Liver (tissue), 9 donors: ENCODE measurements around the gene FRMD4B. TPM values are rescaled to one million over a fixed set of nuclear protein-coding genes. Genes with fewer than 3 reads are reported as not detected.

Source experiments
- DNase-seq: peaks from one replicate; pipeline ENCODE4 v3.0.0-alpha.2; 2017; ENCODE audit warnings: low spot score
- H3K27ac ChIP-seq, 2 donors: one replicate each; pipeline ENCODE4 v1.7.0; 2013; ENCODE audit warnings: inconsistent platforms in 2 of 2, low read length in 2 of 2, control low read depth in 1 of 2, low read depth in 1 of 2, mild to moderate bottlenecking in 1 of 2
- H3K27me3 ChIP-seq, 4 donors: one replicate each; pipeline versions ENCODE4 v1.6.1 to v1.7.0; 2013; ENCODE audit warnings: low read length in 3 of 4, inconsistent platforms in 1 of 4, mild to moderate bottlenecking in 1 of 4, moderate library complexity in 1 of 4; ENCODE audit not compliant: control insufficient read depth in 4 of 4, insufficient read depth in 4 of 4
- H3K36me3 ChIP-seq, 4 donors: one replicate each; pipeline versions ENCODE4 v1.6.1 to v1.7.0; 2013; ENCODE audit warnings: low read length in 3 of 4, mild to moderate bottlenecking in 3 of 4, low read depth in 1 of 4, moderate library complexity in 1 of 4; ENCODE audit not compliant: control insufficient read depth in 4 of 4, insufficient read depth in 3 of 4
- H3K4me1 ChIP-seq, 4 donors: one replicate each; pipeline versions ENCODE4 v1.6.1 to v1.7.0; 2013; ENCODE audit warnings: low read length in 3 of 4, mild to moderate bottlenecking in 3 of 4, moderate library complexity in 1 of 4; ENCODE audit not compliant: control insufficient read depth in 4 of 4, insufficient read depth in 4 of 4
- H3K4me3 ChIP-seq, 3 donors: one replicate each; pipeline versions ENCODE4 v1.6.1 to v1.7.0; 2013; ENCODE audit warnings: low read length in 3 of 3, control low read depth in 1 of 3, low read depth in 1 of 3, mild to moderate bottlenecking in 1 of 3
- H3K9ac ChIP-seq, 2 donors: one replicate each; pipeline ENCODE4 v1.7.0; 2013; ENCODE audit warnings: low read length in 2 of 2, mild to moderate bottlenecking in 2 of 2, moderate library complexity in 2 of 2, control low read depth in 1 of 2, low read depth in 1 of 2
- H3K9me3 ChIP-seq, 4 donors: one replicate each; pipeline versions ENCODE4 v1.6.1 to v1.7.0; 2013; ENCODE audit warnings: low read length in 3 of 4; ENCODE audit not compliant: control insufficient read depth in 4 of 4
- ATF3 ChIP-seq: IDR thresholded peaks from 2 replicates; pipeline ENCODE4 v1.6.1; 2016; ENCODE audit warnings: antibody characterized with exemption
- CTCF ChIP-seq: fragments of 150-350 bp; IDR thresholded peaks from 2 replicates; pipeline ENCODE4 v1.5.1; 2017; ENCODE audit warnings: improper control_type of control experiment, low read depth, low read length; ENCODE audit not compliant: missing input control
- EGR1 ChIP-seq, 2 donors: IDR thresholded peaks; 2 replicates each; pipeline ENCODE4 v1.6.1; 2016 to 2018; ENCODE audit warnings: antibody characterized with exemption in 2 of 2, low read depth in 2 of 2
- FOXA1 ChIP-seq: IDR thresholded peaks from 2 replicates; pipeline ENCODE4 v1.6.1; 2016; ENCODE audit warnings: antibody characterized with exemption
- HNF4A ChIP-seq, 2 donors: conservative IDR thresholded peaks; 2 replicates each; pipeline ENCODE4 v1.6.1; 2016; ENCODE audit warnings: antibody characterized with exemption in 2 of 2, mild to moderate bottlenecking in 2 of 2
- HNF4G ChIP-seq: IDR thresholded peaks from 2 replicates; pipeline ENCODE4 v1.6.1; 2016; ENCODE audit warnings: antibody characterized with exemption
- JUND ChIP-seq, 2 donors: IDR thresholded peaks; 2 replicates each; pipeline ENCODE4 v1.6.1; 2016; ENCODE audit warnings: antibody characterized with exemption in 2 of 2
- RAD21 ChIP-seq, 2 donors: IDR thresholded peaks; 2 replicates each; pipeline ENCODE4 v1.6.1; 2016; ENCODE audit warnings: antibody characterized with exemption in 2 of 2, mild to moderate bottlenecking in 2 of 2
- RXRA ChIP-seq, 2 donors: IDR thresholded peaks; 2 replicates each; pipeline ENCODE4 v1.6.1; 2017 to 2018; ENCODE audit warnings: antibody characterized with exemption in 2 of 2, mild to moderate bottlenecking in 1 of 2
- SP1 ChIP-seq: IDR thresholded peaks from 2 replicates; pipeline ENCODE4 v1.6.1; 2018; ENCODE audit warnings: antibody characterized with exemption, mild to moderate bottlenecking
- YY1 ChIP-seq: IDR thresholded peaks from 2 replicates; pipeline ENCODE4 v1.6.1; 2016; ENCODE audit warnings: antibody characterized with exemption, mild to moderate bottlenecking
- WGBS: extraction: QIAGEN DNeasy Blood & Tissue Kit; methylation state at CpG from one replicate; pipeline ENCODE4 v1.1.7; 2013; 5-methylcytosine and 5-hydroxymethylcytosine counted together
- polyA plus RNA-seq, 2 donors: library from polyadenylated mRNA; stranded (reverse) in 1 of 2; unstranded in 1 of 2; fragments of 200-250 nt in 1 of 2; fragments of >200 nt in 1 of 2; fragmentation: Nextera tagmentation in 1 of 2; extraction: Ambion mirVana in 1 of 2; gene quantifications; one replicate each; pipeline versions ENCODE4 v1.2.1 to v1.2.3, GENCODE V29; 2013 to 2015
- total RNA-seq, 2 donors: library from RNA; depleted of rRNA; stranded (reverse); fragments of >200 nt; gene quantifications; one replicate each; pipeline ENCODE4 v1.2.3, GENCODE V29; 2014
- TF ChIP-seq, protein P1 (sequence below): IDR thresholded peaks from 2 replicates; pipeline ENCODE4 v1.6.1; 2016; ENCODE audit warnings: antibody characterized with exemption, mild to moderate bottlenecking
- TF ChIP-seq, protein P2 (sequence below): IDR thresholded peaks from 2 replicates; pipeline ENCODE4 v1.6.1; 2016; ENCODE audit warnings: antibody characterized with exemption
- donor health status: healthy.
- donor health status: healthy.
- donor health status: healthy.
- donor health status: healthy.
- donor health status: healthy.

FRMD4B gene
- total and polyA plus RNA-seq, 4 donors: 7.3 to 22.6 (median 15.0) TPM

- TF ChIP-seq ATF3 (no peak), YY1 (no peak)
- TF ChIP-seq, protein P1, sequence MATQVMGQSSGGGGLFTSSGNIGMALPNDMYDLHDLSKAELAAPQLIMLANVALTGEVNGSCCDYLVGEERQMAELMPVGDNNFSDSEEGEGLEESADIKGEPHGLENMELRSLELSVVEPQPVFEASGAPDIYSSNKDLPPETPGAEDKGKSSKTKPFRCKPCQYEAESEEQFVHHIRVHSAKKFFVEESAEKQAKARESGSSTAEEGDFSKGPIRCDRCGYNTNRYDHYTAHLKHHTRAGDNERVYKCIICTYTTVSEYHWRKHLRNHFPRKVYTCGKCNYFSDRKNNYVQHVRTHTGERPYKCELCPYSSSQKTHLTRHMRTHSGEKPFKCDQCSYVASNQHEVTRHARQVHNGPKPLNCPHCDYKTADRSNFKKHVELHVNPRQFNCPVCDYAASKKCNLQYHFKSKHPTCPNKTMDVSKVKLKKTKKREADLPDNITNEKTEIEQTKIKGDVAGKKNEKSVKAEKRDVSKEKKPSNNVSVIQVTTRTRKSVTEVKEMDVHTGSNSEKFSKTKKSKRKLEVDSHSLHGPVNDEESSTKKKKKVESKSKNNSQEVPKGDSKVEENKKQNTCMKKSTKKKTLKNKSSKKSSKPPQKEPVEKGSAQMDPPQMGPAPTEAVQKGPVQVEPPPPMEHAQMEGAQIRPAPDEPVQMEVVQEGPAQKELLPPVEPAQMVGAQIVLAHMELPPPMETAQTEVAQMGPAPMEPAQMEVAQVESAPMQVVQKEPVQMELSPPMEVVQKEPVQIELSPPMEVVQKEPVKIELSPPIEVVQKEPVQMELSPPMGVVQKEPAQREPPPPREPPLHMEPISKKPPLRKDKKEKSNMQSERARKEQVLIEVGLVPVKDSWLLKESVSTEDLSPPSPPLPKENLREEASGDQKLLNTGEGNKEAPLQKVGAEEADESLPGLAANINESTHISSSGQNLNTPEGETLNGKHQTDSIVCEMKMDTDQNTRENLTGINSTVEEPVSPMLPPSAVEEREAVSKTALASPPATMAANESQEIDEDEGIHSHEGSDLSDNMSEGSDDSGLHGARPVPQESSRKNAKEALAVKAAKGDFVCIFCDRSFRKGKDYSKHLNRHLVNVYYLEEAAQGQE: no peak
These were observed 255.2 kb downstream of the FRMD4B start (continued) for GRCh38 chr3:69130689-69131088.

GRCh38 chr3:69129531-69129930, 256.4 kb downstream of the FRMD4B start:
- Histone ChIP-seq H3K27ac (no peak overlapping the region), H3K27me3 (no peaks in the 10 kb centered on the region), H3K4me3 (no peak overlapping the region), H3K9me3 (no peaks in the 10 kb centered on the region), H3K36me3 (no peaks in the 10 kb centered on the region), H3K4me1 (no peaks in the 10 kb centered on the region), H3K9ac (no peak overlapping the region)
- no peak for DNase-seq
- 33% methylated on average over 1 of the region's 1 CpG for WGBS
- no peak for TF ChIP-seq HNF4A (conservative IDR thresholded peaks at IDR 0.05)
- TF ChIP-seq RXRA (IDR thresholded peaks at IDR 0.05): no peak
- TF ChIP-seq, protein P2, sequence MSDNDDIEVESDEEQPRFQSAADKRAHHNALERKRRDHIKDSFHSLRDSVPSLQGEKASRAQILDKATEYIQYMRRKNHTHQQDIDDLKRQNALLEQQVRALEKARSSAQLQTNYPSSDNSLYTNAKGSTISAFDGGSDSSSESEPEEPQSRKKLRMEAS: no peak
- no peak for TF ChIP-seq CTCF

DNA sequence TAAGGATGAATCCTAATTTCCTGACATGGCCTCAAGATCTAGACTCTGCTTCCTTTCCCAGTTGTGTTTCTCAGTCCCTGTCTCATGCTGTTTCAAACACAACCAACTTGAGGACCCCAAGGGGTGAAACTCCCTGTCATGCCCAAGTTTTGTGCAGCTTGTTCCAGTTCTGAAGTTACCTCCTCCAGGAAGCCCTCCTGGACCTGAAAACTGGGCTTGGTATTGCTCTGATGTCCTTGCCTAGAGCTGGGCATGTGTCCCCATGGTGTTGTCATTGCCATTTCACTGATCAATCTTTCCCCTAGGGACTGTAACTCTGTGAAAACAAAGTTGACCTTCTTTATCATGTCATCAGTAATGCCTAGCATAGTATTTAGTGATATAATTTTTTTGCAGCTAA, 257.4 kb downstream of the FRMD4B start:
- Histone ChIP-seq H3K27me3 (no peaks in the 10 kb centered on the region), H3K9ac (no peak overlapping the region), H3K36me3 (no peaks in the 10 kb centered on the region), H3K27ac (no peak overlapping the region), H3K4me1 (no peaks in the 10 kb centered on the region), H3K4me3 (no peak overlapping the region), H3K9me3 (no peaks in the 10 kb centered on the region)
- TF ChIP-seq YY1 (no peak), HNF4G (no peak), SP1 (no peak), CTCF (no peak), FOXA1 (no peak), EGR1 (IDR thresholded peaks at IDR 0.05; ENCODE audit: low read depth in 2 of 2) (no peak), RAD21 (IDR thresholded peaks at IDR 0.05) (no peak), JUND (IDR thresholded peaks at IDR 0.05) (no peak), RXRA (IDR thresholded peaks at IDR 0.05) (no peak)
- TF ChIP-seq, protein P2: no peak
- TF ChIP-seq, protein P1: no peak
- no peak for DNase-seq
